Measurements from ENCODE around the gene RORB. TPM values are rescaled to one million over a fixed set of nuclear protein-coding genes. Genes with fewer than 3 reads are reported as not detected.
A peak's percentile ranks its signal among the peaks of the same experiment; 100 is the strongest.

RORB gene
- total RNA-seq, 4 donors from 2014 or later: under 0.01 to 0.66 (median 0.49) TPM

DNA sequence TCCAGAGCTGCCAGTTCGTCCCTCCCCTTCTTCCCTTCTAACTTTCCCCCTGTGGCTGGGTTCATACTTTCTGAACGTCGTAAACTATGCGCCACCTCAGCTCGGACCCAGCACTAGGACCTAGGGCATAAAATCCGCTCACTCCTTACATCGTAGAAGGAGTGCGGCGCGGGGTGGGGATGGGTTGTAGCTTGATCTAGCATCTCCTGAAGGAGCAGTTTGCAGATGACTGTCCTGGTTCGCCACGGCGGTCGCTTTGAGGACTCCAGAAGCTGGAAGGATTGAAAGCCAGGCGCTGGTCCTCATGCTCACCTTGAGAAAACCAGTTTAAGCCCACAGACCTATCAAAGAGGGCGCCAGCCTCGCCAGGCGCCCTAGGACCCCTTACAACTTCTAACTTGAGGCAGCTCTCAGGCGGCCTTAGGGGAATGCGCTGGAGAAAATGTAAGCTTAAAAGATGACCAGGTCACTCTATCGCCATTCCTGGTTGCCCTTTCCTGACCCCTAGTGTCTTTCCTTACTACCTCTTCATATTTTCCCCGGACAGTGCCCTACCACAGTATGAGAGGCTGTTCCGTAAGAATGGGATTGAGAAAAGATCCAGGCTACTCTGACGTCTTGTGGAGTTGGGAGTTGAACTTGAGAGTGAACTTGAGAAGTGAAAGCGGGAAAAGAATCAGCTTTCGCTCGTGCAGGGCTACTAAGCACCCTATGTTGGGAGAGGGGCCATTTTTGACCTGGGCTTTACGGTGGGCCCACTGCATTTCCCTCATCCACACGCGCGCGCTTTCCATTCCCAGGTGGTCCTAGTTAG is 2.8 kb downstream of the RORB start:
- H3K27ac ChIP-seq (replicated peaks in 1 of 4): no peak overlapping the region
- DNase-seq (ENCODE audit: extremely low spot score): no peak
- no peaks in the 10 kb centered on the region for H3K9me3 ChIP-seq
- peak overlapping the region; percentile 54 to 66 (median 63) for H3K4me3 ChIP-seq
- intact Hi-C loops (cut with DNase I): no loop called here
- WGBS: 12% methylated on average over 32 of the region's 32 CpGs
- TF ChIP-seq EP300 (IDR thresholded peaks at IDR 0.05) (no peak), POLR2A (IDR thresholded peaks at IDR 0.05; ENCODE audit: low read depth) (no peak), POLR2AphosphoS5 (IDR thresholded peaks at IDR 0.05) (no peak)
- TF ChIP-seq, protein P1, sequence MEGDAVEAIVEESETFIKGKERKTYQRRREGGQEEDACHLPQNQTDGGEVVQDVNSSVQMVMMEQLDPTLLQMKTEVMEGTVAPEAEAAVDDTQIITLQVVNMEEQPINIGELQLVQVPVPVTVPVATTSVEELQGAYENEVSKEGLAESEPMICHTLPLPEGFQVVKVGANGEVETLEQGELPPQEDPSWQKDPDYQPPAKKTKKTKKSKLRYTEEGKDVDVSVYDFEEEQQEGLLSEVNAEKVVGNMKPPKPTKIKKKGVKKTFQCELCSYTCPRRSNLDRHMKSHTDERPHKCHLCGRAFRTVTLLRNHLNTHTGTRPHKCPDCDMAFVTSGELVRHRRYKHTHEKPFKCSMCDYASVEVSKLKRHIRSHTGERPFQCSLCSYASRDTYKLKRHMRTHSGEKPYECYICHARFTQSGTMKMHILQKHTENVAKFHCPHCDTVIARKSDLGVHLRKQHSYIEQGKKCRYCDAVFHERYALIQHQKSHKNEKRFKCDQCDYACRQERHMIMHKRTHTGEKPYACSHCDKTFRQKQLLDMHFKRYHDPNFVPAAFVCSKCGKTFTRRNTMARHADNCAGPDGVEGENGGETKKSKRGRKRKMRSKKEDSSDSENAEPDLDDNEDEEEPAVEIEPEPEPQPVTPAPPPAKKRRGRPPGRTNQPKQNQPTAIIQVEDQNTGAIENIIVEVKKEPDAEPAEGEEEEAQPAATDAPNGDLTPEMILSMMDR (IDR thresholded peaks at IDR 0.05): no peak
- H3K36me3 ChIP-seq: no peaks in the 10 kb centered on the region
- H3K27me3 ChIP-seq: peaks cover 0 to 54% (median 20%) of the 10 kb centered on the region in 4 donors
- H3K4me1 ChIP-seq: peaks cover 11 to 47% (median 40%) of the 10 kb centered on the region in 4 donors

DNA sequence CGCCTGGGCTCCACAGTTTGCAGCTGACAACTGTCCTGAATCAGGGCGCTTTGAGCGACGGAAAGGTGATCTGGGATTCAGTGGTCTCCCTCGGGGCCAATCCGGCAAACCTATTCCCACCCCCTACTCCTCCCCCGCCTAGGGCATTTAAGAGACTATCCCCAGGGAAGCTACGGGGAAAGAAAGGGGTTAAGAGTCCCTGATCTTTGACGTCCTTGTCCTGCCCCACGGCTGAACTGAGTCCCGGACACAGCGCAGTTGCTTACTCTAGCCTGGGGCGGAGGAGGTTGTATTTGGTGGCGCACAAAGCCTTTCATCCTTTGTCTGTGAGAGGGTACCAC is 3.4 kb downstream of the RORB start:
- no peaks in the 10 kb centered on the region for H3K9me3 ChIP-seq
- H3K27ac ChIP-seq (replicated peaks in 1 of 4): no peak overlapping the region
- H3K4me3 ChIP-seq: peak overlapping the region; percentile 54 to 66 (median 63)
- DNase-seq (ENCODE audit: extremely low spot score): no peak
- no peaks in the 10 kb centered on the region for H3K36me3 ChIP-seq
- WGBS: 13% methylated on average over 11 of the region's 14 CpGs
- TF ChIP-seq, protein P1 (IDR thresholded peaks at IDR 0.05): no peak
- no peak for TF ChIP-seq EP300 (IDR thresholded peaks at IDR 0.05)
- no peak for TF ChIP-seq POLR2AphosphoS5 (IDR thresholded peaks at IDR 0.05)
- TF ChIP-seq POLR2A (IDR thresholded peaks at IDR 0.05; ENCODE audit: low read depth): no peak
- peaks cover 11 to 47% (median 40%) of the 10 kb centered on the region in 4 donors for H3K4me1 ChIP-seq
- H3K27me3 ChIP-seq: peaks cover 0 to 54% (median 20%) of the 10 kb centered on the region in 4 donors
- intact Hi-C loops (cut with DNase I): no loop called here

DNA sequence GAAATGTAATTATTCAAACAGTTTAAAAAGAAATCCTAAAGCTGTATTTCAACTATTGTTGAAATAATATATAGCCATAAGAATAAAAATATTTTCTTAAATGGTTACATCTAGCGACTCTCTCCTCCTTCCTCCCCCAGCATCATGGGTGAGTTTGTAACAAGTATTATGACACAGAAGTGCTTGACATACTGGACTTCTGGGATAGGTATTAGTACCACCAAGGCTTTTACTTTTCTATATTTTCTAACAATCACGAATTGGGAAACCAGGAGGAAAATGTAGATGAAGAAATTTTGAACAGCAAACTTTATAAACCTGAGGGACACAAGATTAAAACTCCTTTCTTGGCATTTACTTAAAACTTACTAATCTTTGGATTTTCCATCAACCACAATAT is 4.4 kb downstream of the RORB start:
- intact Hi-C loops (cut with DNase I): no loop called here
- WGBS: 72% methylated on average over 2 of the region's 2 CpGs
- Histone ChIP-seq H3K36me3 (no peaks in the 10 kb centered on the region), H3K27ac (replicated peaks in 1 of 4) (no peak overlapping the region), H3K9me3 (no peaks in the 10 kb centered on the region), H3K4me3 (no peak overlapping the region), H3K27me3 (peaks cover 0 to 45% (median 20%) of the 10 kb centered on the region in 4 donors), H3K4me1 (peaks cover 11 to 46% (median 37%) of the 10 kb centered on the region in 4 donors)
- no peak for DNase-seq (ENCODE audit: extremely low spot score)
- TF ChIP-seq, protein P1 (IDR thresholded peaks at IDR 0.05): no peak
- TF ChIP-seq POLR2A (IDR thresholded peaks at IDR 0.05; ENCODE audit: low read depth) (no peak), POLR2AphosphoS5 (IDR thresholded peaks at IDR 0.05) (no peak)

DNA sequence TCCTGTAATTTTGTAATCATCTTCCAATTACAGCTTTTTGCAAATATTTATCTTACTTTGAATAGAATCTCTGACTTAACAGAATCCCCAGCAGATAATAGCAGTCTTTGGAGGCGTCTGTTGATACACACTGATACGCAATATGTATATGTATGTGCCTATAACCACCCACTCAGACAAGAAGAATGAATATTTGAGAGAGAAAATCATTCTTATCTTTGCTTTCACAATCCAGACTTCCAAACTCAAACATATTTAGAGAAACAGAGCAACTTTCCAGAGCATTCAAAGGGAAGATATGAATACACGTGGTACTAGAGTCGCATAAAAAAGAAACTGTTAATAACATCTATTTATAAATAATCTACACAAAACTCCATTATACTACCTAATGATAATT is 6.1 kb downstream of the RORB start:
- no peak overlapping the region for H3K4me3 ChIP-seq
- H3K27ac ChIP-seq (replicated peaks in 1 of 4): no peak overlapping the region
- no peaks in the 10 kb centered on the region for H3K36me3 ChIP-seq
- intact Hi-C loops (cut with DNase I): no loop called here
- TF ChIP-seq POLR2AphosphoS5 (IDR thresholded peaks at IDR 0.05): no peak
- TF ChIP-seq, protein P1 (IDR thresholded peaks at IDR 0.05): no peak
- no peak for TF ChIP-seq EP300 (IDR thresholded peaks at IDR 0.05)
- no peak for TF ChIP-seq POLR2A (IDR thresholded peaks at IDR 0.05; ENCODE audit: low read depth)
- DNase-seq (ENCODE audit: extremely low spot score): no peak
- peaks cover 0 to 28% (median 16%) of the 10 kb centered on the region in 4 donors for H3K27me3 ChIP-seq
- peaks cover 7 to 29% (median 23%) of the 10 kb centered on the region in 4 donors for H3K4me1 ChIP-seq
- 86% methylated on average over 4 of the region's 4 CpGs for WGBS
- H3K9me3 ChIP-seq: no peaks in the 10 kb centered on the region
